SK-N-SH treated with all-trans-retinoic acid at 6 μM for 48 hours (cell line): Measurements from ENCODE around the gene NBEA.

Experiments used
- ATAC-seq: fragments of 200-7000 bp; cut with Tn5 transposase; 3 replicates; pipeline ENCODE4 v1.9.1; 2020; ENCODE audit warnings: mild to moderate bottlenecking, moderate library complexity
- ARNTL ChIP-seq: fragments of 450-650 bp; formaldehyde crosslinking; IDR thresholded peaks from 2 replicates; pipeline ENCODE4 v1.5.0; 2020; ENCODE audit warnings: low read depth, mild to moderate bottlenecking, moderate library complexity, borderline replicate concordance
- BACH2 ChIP-seq: fragments of 250-450 bp; sonication (Bioruptor Pico); IDR thresholded peaks from 2 replicates; pipeline ENCODE4 v1.9.0; 2021; ENCODE audit warnings: mild to moderate bottlenecking, borderline replicate concordance
- CSDC2 ChIP-seq: fragments of 250-450 bp; sonication (Bioruptor Pico); IDR thresholded peaks from 2 replicates; pipeline ENCODE4 v1.5.0; 2020; ENCODE audit warnings: mild to moderate bottlenecking, moderate library complexity
- ESRRG ChIP-seq: fragments of 250-450 bp; sonication (Bioruptor Pico); IDR thresholded peaks from 2 replicates; pipeline ENCODE4 v1.6.1; 2021; ENCODE audit warnings: mild to moderate bottlenecking
- GLIS3 ChIP-seq: fragments of 250-450 bp; sonication (Bioruptor Pico); IDR thresholded peaks from 2 replicates; pipeline ENCODE4 v1.5.0; 2020; ENCODE audit warnings: mild to moderate bottlenecking, moderate library complexity
- ISL1 ChIP-seq: fragments of 250-450 bp; sonication (Bioruptor Pico); IDR thresholded peaks from 2 replicates; pipeline ENCODE4 v2.1.2; 2022; ENCODE audit warnings: mild to moderate bottlenecking, moderate library complexity
- PPARA ChIP-seq: fragments of 250-450 bp; sonication (Bioruptor Pico); IDR thresholded peaks from 2 replicates; pipeline ENCODE4 v1.5.0; 2020; ENCODE audit warnings: mild to moderate bottlenecking, borderline replicate concordance
- RARB ChIP-seq: fragments of 250-450 bp; sonication (Bioruptor Pico); IDR thresholded peaks from 2 replicates; pipeline ENCODE4 v1.8.0; 2021; ENCODE audit warnings: mild to moderate bottlenecking, moderate library complexity
- SNAI2 ChIP-seq: fragments of 250-450 bp; sonication (Bioruptor Pico); IDR thresholded peaks from 2 replicates; pipeline ENCODE4 v1.5.0; 2020; ENCODE audit warnings: mild to moderate bottlenecking, moderate library complexity
- TCF4 ChIP-seq: fragments of 250-450 bp; sonication (Bioruptor Pico); IDR thresholded peaks from 2 replicates; pipeline ENCODE4 v1.8.0; 2021; ENCODE audit warnings: mild to moderate bottlenecking, moderate library complexity, borderline replicate concordance
- TOX ChIP-seq: fragments of 250-450 bp; sonication (Bioruptor Pico); IDR thresholded peaks from 2 replicates; pipeline ENCODE4 v1.8.0; 2021; ENCODE audit warnings: mild to moderate bottlenecking, moderate library complexity, borderline replicate concordance
- ZC3H10 ChIP-seq: fragments of 250-450 bp; sonication (Bioruptor Pico); IDR thresholded peaks from 2 replicates; pipeline ENCODE4 v1.5.1; 2021; ENCODE audit warnings: mild to moderate bottlenecking, moderate library complexity
- ZFP3 ChIP-seq: fragments of 250-450 bp; sonication (Bioruptor Pico); IDR thresholded peaks from 2 replicates; pipeline ENCODE4 v1.5.0; 2020; ENCODE audit warnings: mild to moderate bottlenecking, moderate library complexity
- ZFP30 ChIP-seq: fragments of 450-650 bp; formaldehyde crosslinking; IDR thresholded peaks from 2 replicates; pipeline ENCODE4 v1.5.0; 2022; ENCODE audit warnings: mild to moderate bottlenecking, moderate library complexity
- ZNF70 ChIP-seq: fragments of 450-650 bp; formaldehyde crosslinking; IDR thresholded peaks from 2 replicates; pipeline ENCODE4 v1.5.0; 2020; ENCODE audit warnings: mild to moderate bottlenecking, moderate library complexity
- ZNF8 ChIP-seq: fragments of 450-650 bp; formaldehyde crosslinking; IDR thresholded peaks from 2 replicates; pipeline ENCODE4 v1.5.0; 2020; ENCODE audit warnings: mild to moderate bottlenecking, moderate library complexity
- TF ChIP-seq, protein P1 (sequence below): fragments of 250-450 bp; sonication (Bioruptor Pico); IDR thresholded peaks from 2 replicates; pipeline ENCODE4 v1.5.1; 2021; ENCODE audit warnings: mild to moderate bottlenecking, moderate library complexity
- TF ChIP-seq, protein P2 (sequence below): fragments of 250-450 bp; sonication (Bioruptor Pico); IDR thresholded peaks from 2 replicates; pipeline ENCODE4 v1.5.1; 2020; ENCODE audit warnings: low read depth, mild to moderate bottlenecking, moderate library complexity
- TF ChIP-seq, protein P3 (sequence below): fragments of 250-450 bp; sonication (Bioruptor Pico); IDR thresholded peaks from 2 replicates; pipeline ENCODE4 v1.8.0; 2020; ENCODE audit warnings: mild to moderate bottlenecking, moderate library complexity, borderline replicate concordance
- TF ChIP-seq, protein P4 (sequence below): fragments of 250-450 bp; sonication (Bioruptor Pico); IDR thresholded peaks from 2 replicates; pipeline ENCODE4 v1.5.0; 2020; ENCODE audit warnings: mild to moderate bottlenecking, moderate library complexity
- TF ChIP-seq, protein P5 (sequence below): fragments of 250-450 bp; sonication (Bioruptor Pico); IDR thresholded peaks from 2 replicates; pipeline ENCODE4 v1.8.0; 2021; ENCODE audit warnings: low read depth, mild to moderate bottlenecking, moderate library complexity, borderline replicate concordance

Gene NBEA

DNA sequence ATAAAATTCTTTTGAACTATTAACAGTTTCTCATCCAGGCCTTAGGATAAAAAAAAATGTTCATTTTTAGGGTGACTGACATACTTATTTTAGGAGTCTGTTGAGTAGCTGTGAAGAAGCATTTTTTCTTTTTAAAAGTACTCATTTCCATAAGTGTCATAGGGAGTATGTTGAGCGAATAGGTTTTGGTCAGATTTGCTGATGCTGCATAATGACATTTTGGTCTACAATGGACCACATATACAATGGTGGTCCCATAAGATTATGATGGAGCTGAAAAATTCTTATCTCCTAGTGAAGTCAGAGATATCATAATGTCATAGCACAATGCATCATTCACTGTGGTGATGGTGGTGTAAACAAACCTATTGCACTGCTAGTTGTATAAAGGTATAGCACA, 17.4 kb downstream of the NBEA start (continued):
- TF ChIP-seq TOX (CRISPR knock-in tag): no peak

DNA sequence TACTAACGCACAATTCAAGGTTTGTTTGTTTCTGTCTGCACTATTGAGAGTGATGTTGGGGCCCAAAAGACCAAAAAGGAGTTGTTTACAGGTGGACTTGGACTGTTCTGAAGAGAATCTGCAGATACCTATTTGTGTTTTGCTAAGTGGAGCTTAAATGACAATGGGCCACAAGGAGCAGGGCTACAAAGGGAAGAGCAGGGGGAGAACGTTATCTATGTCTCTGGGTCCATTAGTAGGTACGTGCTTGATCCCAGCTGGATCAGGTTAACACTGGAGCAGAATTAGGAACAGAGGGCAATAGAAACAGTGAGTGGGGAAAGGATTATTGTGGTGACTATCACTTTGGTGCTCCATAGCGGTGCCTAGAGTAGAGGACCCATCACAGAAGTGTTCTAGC, 22.5 kb downstream of the NBEA start:
- TF ChIP-seq TOX (CRISPR knock-in tag) (no peak), BACH2 (CRISPR knock-in tag) (no peak), ISL1 (CRISPR knock-in tag) (no peak), ZC3H10 (CRISPR knock-in tag) (no peak), ZFP30 (CRISPR knock-in tag) (no peak), ARNTL (CRISPR knock-in tag) (no peak), ZNF8 (CRISPR knock-in tag) (no peak), RARB (CRISPR knock-in tag) (no peak), ESRRG (CRISPR knock-in tag) (no peak), GLIS3 (CRISPR knock-in tag) (no peak), ZFP3 (no peak), PPARA (CRISPR knock-in tag) (no peak), SNAI2 (CRISPR knock-in tag) (no peak), ZNF70 (CRISPR knock-in tag) (no peak)
- TF ChIP-seq, protein P1, sequence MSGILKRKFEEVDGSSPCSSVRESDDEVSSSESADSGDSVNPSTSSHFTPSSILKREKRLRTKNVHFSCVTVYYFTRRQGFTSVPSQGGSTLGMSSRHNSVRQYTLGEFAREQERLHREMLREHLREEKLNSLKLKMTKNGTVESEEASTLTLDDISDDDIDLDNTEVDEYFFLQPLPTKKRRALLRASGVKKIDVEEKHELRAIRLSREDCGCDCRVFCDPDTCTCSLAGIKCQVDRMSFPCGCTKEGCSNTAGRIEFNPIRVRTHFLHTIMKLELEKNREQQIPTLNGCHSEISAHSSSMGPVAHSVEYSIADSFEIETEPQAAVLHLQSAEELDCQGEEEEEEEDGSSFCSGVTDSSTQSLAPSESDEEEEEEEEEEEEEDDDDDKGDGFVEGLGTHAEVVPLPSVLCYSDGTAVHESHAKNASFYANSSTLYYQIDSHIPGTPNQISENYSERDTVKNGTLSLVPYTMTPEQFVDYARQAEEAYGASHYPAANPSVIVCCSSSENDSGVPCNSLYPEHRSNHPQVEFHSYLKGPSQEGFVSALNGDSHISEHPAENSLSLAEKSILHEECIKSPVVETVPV (CRISPR knock-in tag): no peak
- TF ChIP-seq, protein P2, sequence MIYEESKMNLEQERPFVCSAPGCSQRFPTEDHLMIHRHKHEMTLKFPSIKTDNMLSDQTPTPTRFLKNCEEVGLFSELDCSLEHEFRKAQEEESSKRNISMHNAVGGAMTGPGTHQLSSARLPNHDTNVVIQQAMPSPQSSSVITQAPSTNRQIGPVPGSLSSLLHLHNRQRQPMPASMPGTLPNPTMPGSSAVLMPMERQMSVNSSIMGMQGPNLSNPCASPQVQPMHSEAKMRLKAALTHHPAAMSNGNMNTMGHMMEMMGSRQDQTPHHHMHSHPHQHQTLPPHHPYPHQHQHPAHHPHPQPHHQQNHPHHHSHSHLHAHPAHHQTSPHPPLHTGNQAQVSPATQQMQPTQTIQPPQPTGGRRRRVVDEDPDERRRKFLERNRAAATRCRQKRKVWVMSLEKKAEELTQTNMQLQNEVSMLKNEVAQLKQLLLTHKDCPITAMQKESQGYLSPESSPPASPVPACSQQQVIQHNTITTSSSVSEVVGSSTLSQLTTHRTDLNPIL (CRISPR knock-in tag): no peak
- TF ChIP-seq, protein P3, sequence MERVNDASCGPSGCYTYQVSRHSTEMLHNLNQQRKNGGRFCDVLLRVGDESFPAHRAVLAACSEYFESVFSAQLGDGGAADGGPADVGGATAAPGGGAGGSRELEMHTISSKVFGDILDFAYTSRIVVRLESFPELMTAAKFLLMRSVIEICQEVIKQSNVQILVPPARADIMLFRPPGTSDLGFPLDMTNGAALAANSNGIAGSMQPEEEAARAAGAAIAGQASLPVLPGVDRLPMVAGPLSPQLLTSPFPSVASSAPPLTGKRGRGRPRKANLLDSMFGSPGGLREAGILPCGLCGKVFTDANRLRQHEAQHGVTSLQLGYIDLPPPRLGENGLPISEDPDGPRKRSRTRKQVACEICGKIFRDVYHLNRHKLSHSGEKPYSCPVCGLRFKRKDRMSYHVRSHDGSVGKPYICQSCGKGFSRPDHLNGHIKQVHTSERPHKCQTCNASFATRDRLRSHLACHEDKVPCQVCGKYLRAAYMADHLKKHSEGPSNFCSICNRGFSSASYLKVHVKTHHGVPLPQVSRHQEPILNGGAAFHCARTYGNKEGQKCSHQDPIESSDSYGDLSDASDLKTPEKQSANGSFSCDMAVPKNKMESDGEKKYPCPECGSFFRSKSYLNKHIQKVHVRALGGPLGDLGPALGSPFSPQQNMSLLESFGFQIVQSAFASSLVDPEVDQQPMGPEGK (CRISPR knock-in tag): no peak
- TF ChIP-seq, protein P4, sequence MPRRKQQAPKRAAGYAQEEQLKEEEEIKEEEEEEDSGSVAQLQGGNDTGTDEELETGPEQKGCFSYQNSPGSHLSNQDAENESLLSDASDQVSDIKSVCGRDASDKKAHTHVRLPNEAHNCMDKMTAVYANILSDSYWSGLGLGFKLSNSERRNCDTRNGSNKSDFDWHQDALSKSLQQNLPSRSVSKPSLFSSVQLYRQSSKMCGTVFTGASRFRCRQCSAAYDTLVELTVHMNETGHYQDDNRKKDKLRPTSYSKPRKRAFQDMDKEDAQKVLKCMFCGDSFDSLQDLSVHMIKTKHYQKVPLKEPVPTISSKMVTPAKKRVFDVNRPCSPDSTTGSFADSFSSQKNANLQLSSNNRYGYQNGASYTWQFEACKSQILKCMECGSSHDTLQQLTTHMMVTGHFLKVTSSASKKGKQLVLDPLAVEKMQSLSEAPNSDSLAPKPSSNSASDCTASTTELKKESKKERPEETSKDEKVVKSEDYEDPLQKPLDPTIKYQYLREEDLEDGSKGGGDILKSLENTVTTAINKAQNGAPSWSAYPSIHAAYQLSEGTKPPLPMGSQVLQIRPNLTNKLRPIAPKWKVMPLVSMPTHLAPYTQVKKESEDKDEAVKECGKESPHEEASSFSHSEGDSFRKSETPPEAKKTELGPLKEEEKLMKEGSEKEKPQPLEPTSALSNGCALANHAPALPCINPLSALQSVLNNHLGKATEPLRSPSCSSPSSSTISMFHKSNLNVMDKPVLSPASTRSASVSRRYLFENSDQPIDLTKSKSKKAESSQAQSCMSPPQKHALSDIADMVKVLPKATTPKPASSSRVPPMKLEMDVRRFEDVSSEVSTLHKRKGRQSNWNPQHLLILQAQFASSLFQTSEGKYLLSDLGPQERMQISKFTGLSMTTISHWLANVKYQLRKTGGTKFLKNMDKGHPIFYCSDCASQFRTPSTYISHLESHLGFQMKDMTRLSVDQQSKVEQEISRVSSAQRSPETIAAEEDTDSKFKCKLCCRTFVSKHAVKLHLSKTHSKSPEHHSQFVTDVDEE (CRISPR knock-in tag): no peak
- TF ChIP-seq, protein P5, sequence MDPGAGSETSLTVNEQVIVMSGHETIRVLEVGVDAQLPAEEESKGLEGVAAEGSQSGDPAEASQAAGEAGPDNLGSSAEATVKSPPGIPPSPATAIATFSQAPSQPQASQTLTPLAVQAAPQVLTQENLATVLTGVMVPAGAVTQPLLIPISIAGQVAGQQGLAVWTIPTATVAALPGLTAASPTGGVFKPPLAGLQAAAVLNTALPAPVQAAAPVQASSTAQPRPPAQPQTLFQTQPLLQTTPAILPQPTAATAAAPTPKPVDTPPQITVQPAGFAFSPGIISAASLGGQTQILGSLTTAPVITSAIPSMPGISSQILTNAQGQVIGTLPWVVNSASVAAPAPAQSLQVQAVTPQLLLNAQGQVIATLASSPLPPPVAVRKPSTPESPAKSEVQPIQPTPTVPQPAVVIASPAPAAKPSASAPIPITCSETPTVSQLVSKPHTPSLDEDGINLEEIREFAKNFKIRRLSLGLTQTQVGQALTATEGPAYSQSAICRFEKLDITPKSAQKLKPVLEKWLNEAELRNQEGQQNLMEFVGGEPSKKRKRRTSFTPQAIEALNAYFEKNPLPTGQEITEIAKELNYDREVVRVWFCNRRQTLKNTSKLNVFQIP (CRISPR knock-in tag): no peak
- ATAC-seq: no peak

DNA sequence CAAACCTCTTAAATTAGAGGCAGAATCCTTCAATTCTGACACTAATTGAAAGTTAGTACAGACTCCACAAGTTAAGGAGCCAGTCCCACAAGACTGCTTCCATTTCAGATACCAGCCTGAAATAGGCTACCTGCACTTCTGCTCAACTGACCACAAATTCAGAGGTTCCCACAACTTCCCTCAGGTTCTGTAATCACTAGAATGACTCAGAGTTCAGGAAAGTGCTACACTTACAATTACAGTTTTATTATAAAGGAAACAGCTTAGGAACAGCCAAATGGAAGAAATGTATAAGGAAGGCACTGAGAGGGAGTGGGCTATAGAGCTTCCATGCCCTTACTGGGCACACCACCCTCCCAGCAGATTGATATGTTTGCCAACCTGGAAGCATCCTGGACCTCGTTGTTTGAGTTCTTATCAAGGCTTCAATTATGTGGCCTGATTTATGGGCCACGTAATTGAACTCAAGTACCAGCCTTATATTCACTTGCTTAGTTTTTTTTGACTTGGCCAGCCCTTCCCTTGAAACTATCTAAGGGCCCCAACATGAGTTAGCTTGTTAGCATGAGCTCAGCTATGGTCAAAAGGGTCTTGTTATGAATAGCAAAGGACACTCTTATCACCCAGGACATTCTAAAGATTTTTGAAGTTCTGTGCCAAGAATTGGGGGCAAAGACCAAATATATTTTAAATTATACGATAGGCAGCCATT, 25.9 kb downstream of the NBEA start:
- ATAC-seq: no peak
- TF ChIP-seq, protein P5 (CRISPR knock-in tag): no peak
- TF ChIP-seq, protein P1 (CRISPR knock-in tag): no peak
- no peak for TF ChIP-seq CSDC2
- TF ChIP-seq TOX (CRISPR knock-in tag): no peak
- TF ChIP-seq BACH2 (CRISPR knock-in tag): no peak
- no peak for TF ChIP-seq GLIS3 (CRISPR knock-in tag)
- no peak for TF ChIP-seq ZNF8 (CRISPR knock-in tag)
- no peak for TF ChIP-seq SNAI2 (CRISPR knock-in tag)
- TF ChIP-seq ZNF70 (CRISPR knock-in tag): no peak
- TF ChIP-seq ZC3H10 (CRISPR knock-in tag): no peak
- TF ChIP-seq, protein P4 (CRISPR knock-in tag): no peak
- no peak for TF ChIP-seq TCF4
- TF ChIP-seq ZFP3: no peak
